SK-N-SH (cell line): Measurements from ENCODE around the gene GPHB5. TPM values are rescaled to one million over a fixed set of nuclear protein-coding genes. Genes with fewer than 3 reads are reported as not detected.

ENCODE experiments used
- CTCF ChIA-PET: fragments of 300-600, 350-600 bp; formaldehyde crosslinking; extraction: SDS; loops from one replicate; lab custom pipeline; 2021; lab: Yijun Ruan, JAX
- POLR2A ChIA-PET: fragments of 350-600 bp; sonication (Branson Sonifier 250); formaldehyde crosslinking; extraction: SDS; loops from one replicate; lab custom pipeline; 2020; ENCODE audit warnings: antibody characterized with exemption, inconsistent platforms; lab: Yijun Ruan, JAX
- DNase-seq: peaks from one replicate; pipeline ENCODE4 v3.0.0; 2012
- H2AFZ ChIP-seq: fragments of 200-600 bp; sonication (generic); 2 replicates; pipeline ENCODE4 v1.8.1; 2016; ENCODE audit warnings: antibody characterized with exemption, mild to moderate bottlenecking, low read depth
- H3F3A ChIP-seq: fragments of 200-600 bp; sonication (generic); replicated peaks from 2 replicates; pipeline ENCODE3; 2016; ENCODE audit warnings: antibody characterized with exemption, mild to moderate bottlenecking; ENCODE audit not compliant: insufficient read depth
- H3K27ac ChIP-seq, 2 experiments: fragments of 200-500 bp in 1 of 2; fragments of 200-600 bp in 1 of 2; sonication (Bioruptor generic) in 1 of 2; sonication (generic), shearing (Covaris generic) in 1 of 2; 2 replicates each; pipeline versions ENCODE4 v1.5.1 to v1.6.1; 2014 to 2016; ENCODE audit warnings: low read depth in 2 of 2, inconsistent platforms in 1 of 2, low read length in 1 of 2, mild to moderate bottlenecking in 1 of 2, mixed read lengths in 1 of 2
- H3K27me3 ChIP-seq: fragments of 200-600 bp; sonication (generic), shearing (Covaris generic); 2 replicates; pipeline ENCODE4 v1.6.1; 2016; ENCODE audit warnings: mixed run types; ENCODE audit not compliant: insufficient read depth
- H3K36me3 ChIP-seq, 2 experiments: fragments of 200-500 bp in 1 of 2; fragments of 200-600 bp in 1 of 2; sonication (Bioruptor generic) in 1 of 2; sonication (generic) in 1 of 2; replicated peaks in 1 of 2; 2 replicates each; pipeline versions ENCODE3 to v1.5.1; 2014 to 2016; ENCODE audit warnings: low read length in 1 of 2, mild to moderate bottlenecking in 1 of 2; ENCODE audit not compliant: insufficient read depth in 2 of 2, control insufficient read depth in 1 of 2
- H3K4me1 ChIP-seq, 2 experiments: fragments of 200-500 bp in 1 of 2; fragments of 200-600 bp in 1 of 2; sonication (Bioruptor generic) in 1 of 2; sonication (generic), shearing (Covaris generic) in 1 of 2; 2 replicates each; pipeline versions ENCODE4 v1.5.1 to v1.6.1; 2014 to 2016; ENCODE audit warnings: low read depth in 1 of 2, low read length in 1 of 2, mixed run types in 1 of 2; ENCODE audit not compliant: insufficient read depth in 2 of 2, control insufficient read depth in 1 of 2
- H3K4me2 ChIP-seq: fragments of 200-600 bp; sonication (generic), shearing (Covaris generic); 2 replicates; pipeline ENCODE4 v1.6.1; 2017; ENCODE audit warnings: mixed run types
- H3K4me3 ChIP-seq, 2 experiments: fragments of 200-500 bp in 1 of 2; fragments of 200-600 bp in 1 of 2; sonication (Bioruptor generic) in 1 of 2; sonication (generic), shearing (Covaris generic) in 1 of 2; 2 replicates each; pipeline versions ENCODE4 v1.5.1 to v1.8.1; 2014 to 2016; ENCODE audit warnings: low read depth in 2 of 2, inconsistent platforms in 1 of 2, low read length in 1 of 2, mild to moderate bottlenecking in 1 of 2, mixed read lengths in 1 of 2, moderate library complexity in 1 of 2
- H3K79me2 ChIP-seq: fragments of 200-600 bp; sonication (generic); 2 replicates; pipeline ENCODE4 v1.8.1; 2017; ENCODE audit warnings: mild to moderate bottlenecking; ENCODE audit not compliant: insufficient read depth
- H3K9ac ChIP-seq: fragments of 200-600 bp; sonication (generic); 2 replicates; pipeline ENCODE4 v1.6.1; 2017; ENCODE audit warnings: mixed run types
- H3K9me2 ChIP-seq: fragments of 200-600 bp; sonication (generic); 2 replicates; pipeline ENCODE4 v1.6.1; 2017; ENCODE audit warnings: mixed run types
- H3K9me3 ChIP-seq: fragments of 200-600 bp; sonication (generic); 2 replicates; pipeline ENCODE4 v1.6.1; 2017; ENCODE audit warnings: mixed run types, mild to moderate bottlenecking, moderate library complexity
- H4K20me1 ChIP-seq: fragments of 200-600 bp; sonication (generic); 2 replicates; pipeline ENCODE4 v1.6.1; 2017; ENCODE audit warnings: mild to moderate bottlenecking, mixed run types; ENCODE audit not compliant: insufficient read depth
- CHD2 ChIP-seq: fragments of 150-350 bp; IDR thresholded peaks from 2 replicates; pipeline ENCODE4 v1.6.1; 2018; ENCODE audit warnings: low read length; ENCODE audit not compliant: partially characterized antibody
- CTCF ChIP-seq: fragments of 200-600 bp; sonication (generic); IDR thresholded peaks from 2 replicates; pipeline ENCODE4 v1.6.1; 2017; ENCODE audit warnings: antibody characterized with exemption, mild to moderate bottlenecking, moderate library complexity
- EP300 ChIP-seq, 2 experiments: IDR thresholded peaks; 2 replicates each; pipeline versions ENCODE4 v1.4.0 to v1.6.1; 2012; ENCODE audit warnings: borderline replicate concordance in 1 of 2, low read depth in 1 of 2, low read length in 1 of 2
- EZH2phosphoT487 ChIP-seq: fragments of 200-600 bp; sonication (generic); IDR thresholded peaks from 2 replicates; pipeline ENCODE4 v1.6.1; 2017; ENCODE audit warnings: low read depth, mixed run types, mild to moderate bottlenecking, antibody characterized with exemption, moderate library complexity, borderline replicate concordance
- FOSL2 ChIP-seq: IDR thresholded peaks from 2 replicates; pipeline ENCODE4 v1.4.0; 2012; ENCODE audit warnings: low read depth, mild to moderate bottlenecking, moderate library complexity, borderline replicate concordance
- FOXM1 ChIP-seq: IDR thresholded peaks from 2 replicates; pipeline ENCODE4 v1.4.0; 2012; ENCODE audit warnings: low read depth, mild to moderate bottlenecking
- MEF2A ChIP-seq: IDR thresholded peaks from 2 replicates; pipeline ENCODE4 v1.4.0; 2012; ENCODE audit warnings: low read depth, borderline replicate concordance
- NRF1 ChIP-seq: IDR thresholded peaks from 2 replicates; pipeline ENCODE4 v1.6.1; 2012; ENCODE audit warnings: low read depth, mild to moderate bottlenecking, low read length
- TEAD4 ChIP-seq: IDR thresholded peaks from 2 replicates; pipeline ENCODE4 v1.4.0; 2012; ENCODE audit warnings: mild to moderate bottlenecking, borderline replicate concordance; ENCODE audit not compliant: insufficient read depth
- USF1 ChIP-seq: IDR thresholded peaks from 2 replicates; pipeline ENCODE4 v1.4.0; 2012; ENCODE audit warnings: low read depth, borderline replicate concordance
- YY1 ChIP-seq: IDR thresholded peaks from 2 replicates; pipeline ENCODE4 v1.4.0; 2012; ENCODE audit warnings: low read depth, mild to moderate bottlenecking
- polyA plus RNA-seq, 3 experiments: library from polyadenylated mRNA; depleted of rRNA; stranded (reverse); fragments of >200 nt; gene quantifications; 2 replicates each; pipeline ENCODE4 v1.2.3, GENCODE V29; 2012
- TF ChIP-seq, protein P1 (sequence below): IDR thresholded peaks from 2 replicates; pipeline ENCODE4 v1.4.0; 2012; ENCODE audit warnings: low read depth, borderline replicate concordance

Gene GPHB5
- not detected in 2 replicates for polyA plus RNA-seq (2012; rRNA removed)
- not detected in 2 replicates for polyA plus RNA-seq (2012; cell fraction: cytosol; rRNA removed)
- not detected in 2 replicates for polyA plus RNA-seq (2012; cell fraction: nucleus; rRNA removed)

GRCh38 chr14:63318835-63319234 is at the start of gene GPHB5:
Gene GPHB5, minus strand, starts transcription at chr14:63318935. Its CDS starts 1,086 bp downstream, at chr14:63317849.
- no peaks in the 10 kb centered on the region for H3K9me3 ChIP-seq
- no peak within 1 kb of the TSS for H2AFZ ChIP-seq
- no peak within 1 kb of the TSS for H3K27ac ChIP-seq
- TF ChIP-seq USF1: no peak
- no peak for TF ChIP-seq YY1
- no peak for TF ChIP-seq EP300 (IDR thresholded peaks at IDR 0.05; ENCODE audit: borderline replicate concordance in 1 of 2, low read depth in 1 of 2, low read length in 1 of 2)
- no peak for TF ChIP-seq MEF2A
- no peak for TF ChIP-seq TEAD4
- no peak for TF ChIP-seq EZH2phosphoT487
- TF ChIP-seq FOXM1: no peak
- no peaks in the 10 kb centered on the region for H3K36me3 ChIP-seq
- DNase-seq: no peak
- ChIA-PET CTCF (no interaction called here), POLR2A (no interaction called here)
- no peaks in the 10 kb centered on the region for H3K79me2 ChIP-seq
- no peaks in the 10 kb centered on the region for H3K9me2 ChIP-seq
- H3K9ac ChIP-seq: no peak within 1 kb of the TSS
- no peak within 1 kb of the TSS for H3K4me2 ChIP-seq
- H3F3A ChIP-seq: no peaks in the 10 kb centered on the region
- no peak within 1 kb of the TSS for H3K4me3 ChIP-seq
- H3K4me1 ChIP-seq: no peaks in the 10 kb centered on the region
- H4K20me1 ChIP-seq: no peaks in the 10 kb centered on the region
- H3K27me3 ChIP-seq: no peaks in the 10 kb centered on the region

DNA sequence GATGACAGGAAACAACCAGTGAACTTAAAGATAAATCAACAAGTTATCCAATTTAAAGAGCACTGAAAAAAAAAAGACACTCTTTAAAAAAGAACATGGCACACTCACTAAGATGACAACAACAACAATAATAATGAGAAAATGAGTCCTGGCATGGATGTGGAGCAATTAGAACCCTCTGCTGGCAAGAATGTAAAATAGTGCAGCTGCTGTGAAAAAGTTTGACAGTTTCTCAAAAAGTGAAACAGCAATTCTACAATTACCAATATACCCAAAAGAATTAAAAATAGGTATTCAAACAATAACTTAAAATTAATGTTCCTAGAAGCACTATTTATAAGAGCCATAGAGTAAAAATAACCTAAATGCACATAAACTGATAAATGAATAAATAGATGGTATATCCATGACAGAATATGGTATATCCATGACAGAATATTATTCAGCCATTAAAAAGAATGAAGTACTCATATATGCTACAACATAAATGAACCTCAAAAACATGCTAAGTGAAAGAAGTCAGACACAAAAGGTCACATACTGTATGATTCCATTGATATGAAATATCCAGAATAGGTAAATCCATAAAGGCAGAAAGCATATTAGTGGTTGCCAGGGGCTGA is 49.1 kb upstream of the GPHB5 start:
- Histone ChIP-seq H3K4me1 (no peaks in the 10 kb centered on the region), H3F3A (peaks cover 3% of the 10 kb centered on the region), H3K4me2 (no peak overlapping the region), H3K4me3 (no peak overlapping the region), H3K9ac (no peak overlapping the region), H3K9me3 (no peaks in the 10 kb centered on the region), H4K20me1 (no peaks in the 10 kb centered on the region), H3K27me3 (no peaks in the 10 kb centered on the region), H3K9me2 (no peaks in the 10 kb centered on the region), H3K27ac (no peak overlapping the region)
- ChIA-PET CTCF (interaction anchor here (2.0 kb wide), 1 partner anchor 21 kb away, joined by 7 read pairs; no protein-coding TSS in a partner anchor), POLR2A (no interaction called here)
- DNase-seq: no peak
- TF ChIP-seq CTCF (peak; percentile 28; the same call in 1 of the 2 replicates), FOSL2 (no peak), NRF1 (no peak), CHD2 (no peak), YY1 (no peak)
- TF ChIP-seq, protein P1, sequence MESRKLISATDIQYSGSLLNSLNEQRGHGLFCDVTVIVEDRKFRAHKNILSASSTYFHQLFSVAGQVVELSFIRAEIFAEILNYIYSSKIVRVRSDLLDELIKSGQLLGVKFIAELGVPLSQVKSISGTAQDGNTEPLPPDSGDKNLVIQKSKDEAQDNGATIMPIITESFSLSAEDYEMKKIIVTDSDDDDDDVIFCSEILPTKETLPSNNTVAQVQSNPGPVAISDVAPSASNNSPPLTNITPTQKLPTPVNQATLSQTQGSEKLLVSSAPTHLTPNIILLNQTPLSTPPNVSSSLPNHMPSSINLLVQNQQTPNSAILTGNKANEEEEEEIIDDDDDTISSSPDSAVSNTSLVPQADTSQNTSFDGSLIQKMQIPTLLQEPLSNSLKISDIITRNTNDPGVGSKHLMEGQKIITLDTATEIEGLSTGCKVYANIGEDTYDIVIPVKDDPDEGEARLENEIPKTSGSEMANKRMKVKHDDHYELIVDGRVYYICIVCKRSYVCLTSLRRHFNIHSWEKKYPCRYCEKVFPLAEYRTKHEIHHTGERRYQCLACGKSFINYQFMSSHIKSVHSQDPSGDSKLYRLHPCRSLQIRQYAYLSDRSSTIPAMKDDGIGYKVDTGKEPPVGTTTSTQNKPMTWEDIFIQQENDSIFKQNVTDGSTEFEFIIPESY: no peak
- TF ChIP-seq, all 33 proteins: peak for 1
- Histone ChIP-seq H3K79me2 (no peaks in the 10 kb centered on the region), H2AFZ (no peak overlapping the region), H3K36me3 (peaks cover 6 to 8% of the 10 kb centered on the region in 2 experiments)
